GF-D8 (cell line): ENCODE results near the gene HEMK1.

Experiments used
- DNase-seq: peaks from one replicate; lab custom pipeline; 2025; lab: John Stamatoyannopoulos, UW

Gene HEMK1

DNA sequence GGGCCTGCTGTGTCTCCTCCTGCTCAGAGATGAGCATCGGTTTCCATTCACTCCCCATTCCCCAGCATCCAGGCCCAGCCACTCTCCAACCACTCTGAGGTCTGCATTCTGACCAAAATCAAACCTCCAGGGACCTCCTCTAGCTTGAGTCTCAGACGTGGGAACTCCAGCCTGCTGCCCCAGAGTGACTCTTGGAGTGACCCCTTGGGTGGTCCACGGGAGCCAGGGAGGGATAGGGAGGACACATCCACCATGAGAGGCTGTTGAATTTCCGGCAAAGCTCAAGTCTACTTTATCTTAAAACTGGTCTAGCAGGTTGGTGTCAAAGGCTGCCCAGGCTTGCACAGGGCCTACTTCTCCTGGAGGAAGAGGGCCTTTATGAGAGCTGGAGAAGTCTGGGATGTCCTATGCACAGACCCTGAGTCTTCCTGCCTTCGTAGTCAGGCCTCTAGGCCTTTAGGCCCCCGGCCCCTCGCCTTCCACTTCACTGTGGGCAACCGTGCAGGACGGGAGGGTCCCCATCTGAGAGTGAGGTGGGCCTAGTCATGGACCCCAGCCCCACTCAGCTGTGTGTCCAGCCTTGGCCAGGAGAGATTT lies 33.4 kb downstream of the HEMK1 start:
- no peak for DNase-seq

DNA sequence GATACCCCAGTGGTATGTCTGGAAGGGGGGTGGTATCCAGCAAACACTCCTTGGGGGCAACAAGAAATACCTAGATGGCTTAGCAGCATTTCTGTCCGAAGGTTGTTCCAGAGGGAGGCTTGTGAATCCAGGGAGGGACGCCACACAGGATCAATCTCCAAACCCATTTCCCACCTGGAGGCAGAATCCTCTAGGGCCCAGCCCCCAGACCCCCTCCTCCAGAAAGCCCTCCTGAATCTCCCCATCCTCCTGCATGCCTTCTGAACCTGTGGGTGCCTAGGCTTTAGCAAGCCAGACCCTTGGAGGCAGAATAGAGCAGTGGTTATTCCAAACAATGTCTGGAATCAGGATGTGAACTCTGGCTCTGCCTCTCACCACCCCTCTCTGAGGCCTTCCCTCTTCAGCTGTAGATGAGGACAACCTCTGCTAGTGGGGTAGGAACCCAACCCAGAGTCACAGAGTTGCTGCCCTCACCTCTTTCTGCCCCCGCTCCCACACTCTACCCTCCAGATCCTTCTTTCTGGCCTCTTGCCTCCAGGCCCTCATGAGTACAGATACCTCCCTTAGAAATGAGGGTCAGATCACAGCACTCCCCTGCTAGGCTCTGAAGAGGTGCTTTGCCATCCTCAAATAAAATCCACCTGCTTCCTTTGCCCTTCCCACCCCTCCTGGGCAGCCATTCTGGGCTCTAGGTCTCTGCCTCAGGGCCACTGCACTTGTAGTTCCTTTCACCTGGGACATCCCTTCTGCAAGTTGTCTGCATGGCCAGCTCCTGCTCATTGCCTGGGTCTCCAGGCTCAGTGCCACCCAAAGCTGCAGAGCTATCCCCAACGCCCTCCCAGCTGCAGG lies 34.2 kb downstream of the HEMK1 start:
- DNase-seq = no peak

DNA sequence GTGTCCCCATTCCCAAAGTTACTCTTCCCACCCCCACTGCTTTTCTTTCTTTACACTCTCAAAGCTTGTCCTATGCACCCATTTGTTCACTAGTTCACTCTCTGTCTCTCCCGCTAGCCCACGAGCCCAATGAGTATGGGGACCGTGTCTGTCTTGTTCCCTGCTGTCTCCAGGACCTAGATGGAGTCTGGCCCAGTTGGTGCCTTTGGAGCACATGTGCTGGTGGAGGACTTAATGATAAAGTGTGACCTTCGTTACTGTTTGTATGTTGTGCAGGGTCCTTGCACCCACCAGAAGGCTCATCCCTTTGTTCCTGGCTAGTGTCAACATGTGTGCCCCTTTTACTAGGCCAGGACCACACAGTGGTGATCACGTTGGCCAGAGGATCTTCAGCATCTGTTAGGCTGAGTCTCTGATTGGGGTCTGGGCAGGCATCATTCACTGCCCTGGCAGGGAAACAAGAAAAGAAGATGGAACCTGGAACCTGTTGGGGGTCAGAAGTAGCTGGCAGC lies 34.8 kb downstream of the HEMK1 start:
- DNase-seq = no peak

DNA sequence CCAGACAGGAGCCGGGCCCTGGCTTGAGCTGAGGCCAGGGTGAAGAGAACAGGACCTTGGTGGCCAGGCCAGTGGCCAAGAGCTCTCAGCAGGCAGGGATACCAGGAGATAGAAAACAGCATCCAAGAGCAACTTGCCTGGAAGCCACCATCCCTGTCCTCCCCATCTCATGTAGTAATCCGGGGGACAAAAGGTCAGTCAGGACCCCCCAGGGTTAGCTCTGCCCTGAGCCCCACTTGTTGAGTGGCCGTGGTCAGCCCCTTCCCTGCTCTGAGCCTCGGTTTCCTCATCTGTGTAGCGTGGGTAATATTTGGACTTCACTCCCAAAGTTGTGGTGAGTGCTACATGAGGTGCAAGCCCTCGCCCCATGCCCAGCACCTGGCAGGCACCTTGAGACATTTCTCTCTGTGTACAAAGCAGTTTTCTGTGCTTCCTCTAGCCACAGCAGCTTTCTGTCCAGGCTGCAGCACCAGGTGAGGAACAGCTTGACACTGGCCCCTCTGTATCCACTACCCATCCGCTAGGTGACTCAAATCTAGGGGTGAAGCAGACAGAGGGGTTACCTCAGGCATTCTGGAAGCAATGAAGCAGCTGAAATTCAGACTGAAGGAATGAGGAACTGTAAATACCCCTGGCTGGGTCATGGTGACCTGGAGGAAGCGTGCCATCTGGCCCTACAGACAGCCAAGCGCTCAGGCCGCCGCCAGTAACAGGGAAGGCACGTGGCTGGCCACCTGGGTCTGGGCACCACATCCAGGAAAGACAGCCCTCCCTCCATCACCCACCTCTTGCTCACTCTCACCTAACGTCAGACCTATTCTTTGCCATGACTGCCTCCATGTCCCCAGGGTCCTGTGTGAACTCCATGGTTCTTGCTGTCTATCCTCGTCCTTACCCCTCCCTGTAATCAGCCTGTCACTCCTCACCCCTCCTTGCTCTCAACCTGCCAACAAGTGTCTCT lies 35.6 kb downstream of the HEMK1 start:
- DNase-seq = peak; percentile 64

DNA sequence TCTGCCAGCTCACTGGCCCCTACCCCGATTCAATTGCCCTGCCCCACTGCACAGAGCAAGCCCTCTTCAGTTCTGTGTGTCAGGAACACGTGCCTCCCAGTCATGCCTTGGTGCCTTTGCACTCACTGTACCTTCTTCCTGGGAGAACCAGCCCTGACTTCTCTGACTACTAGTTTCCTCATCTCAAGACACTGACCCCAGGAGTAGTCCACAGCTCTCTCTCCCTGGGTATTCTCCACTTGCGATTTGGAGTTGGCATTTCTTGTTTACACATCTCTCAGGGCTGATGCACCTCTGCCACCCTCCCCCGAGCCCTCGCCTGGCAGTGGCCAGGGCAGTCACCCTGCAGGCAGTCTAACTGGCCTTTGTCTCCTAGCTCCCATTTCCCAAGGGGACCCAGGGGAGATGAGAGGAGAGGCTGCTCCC lies 36.6 kb downstream of the HEMK1 start:
- peak; percentile 32 for DNase-seq

DNA sequence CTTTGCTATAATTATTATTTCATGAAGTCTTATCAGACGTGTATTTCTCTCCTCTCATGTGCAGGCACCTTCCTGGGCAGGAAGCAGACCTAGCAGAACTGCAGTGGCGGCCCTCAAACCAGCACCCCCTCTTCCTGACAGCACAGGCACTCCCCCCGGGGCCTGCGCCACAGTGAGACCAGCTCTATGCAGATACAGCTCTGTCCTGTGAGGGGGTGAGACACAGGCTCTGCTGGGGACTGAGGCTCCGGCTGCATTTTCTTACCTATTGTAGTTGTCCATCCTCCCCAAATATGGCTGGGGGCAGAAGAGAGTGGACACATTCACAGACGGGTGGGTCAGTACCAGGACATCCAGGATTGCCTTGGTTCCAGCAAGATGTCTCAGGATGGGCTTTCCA lies 37.3 kb downstream of the HEMK1 start:
- no peak for DNase-seq

DNA sequence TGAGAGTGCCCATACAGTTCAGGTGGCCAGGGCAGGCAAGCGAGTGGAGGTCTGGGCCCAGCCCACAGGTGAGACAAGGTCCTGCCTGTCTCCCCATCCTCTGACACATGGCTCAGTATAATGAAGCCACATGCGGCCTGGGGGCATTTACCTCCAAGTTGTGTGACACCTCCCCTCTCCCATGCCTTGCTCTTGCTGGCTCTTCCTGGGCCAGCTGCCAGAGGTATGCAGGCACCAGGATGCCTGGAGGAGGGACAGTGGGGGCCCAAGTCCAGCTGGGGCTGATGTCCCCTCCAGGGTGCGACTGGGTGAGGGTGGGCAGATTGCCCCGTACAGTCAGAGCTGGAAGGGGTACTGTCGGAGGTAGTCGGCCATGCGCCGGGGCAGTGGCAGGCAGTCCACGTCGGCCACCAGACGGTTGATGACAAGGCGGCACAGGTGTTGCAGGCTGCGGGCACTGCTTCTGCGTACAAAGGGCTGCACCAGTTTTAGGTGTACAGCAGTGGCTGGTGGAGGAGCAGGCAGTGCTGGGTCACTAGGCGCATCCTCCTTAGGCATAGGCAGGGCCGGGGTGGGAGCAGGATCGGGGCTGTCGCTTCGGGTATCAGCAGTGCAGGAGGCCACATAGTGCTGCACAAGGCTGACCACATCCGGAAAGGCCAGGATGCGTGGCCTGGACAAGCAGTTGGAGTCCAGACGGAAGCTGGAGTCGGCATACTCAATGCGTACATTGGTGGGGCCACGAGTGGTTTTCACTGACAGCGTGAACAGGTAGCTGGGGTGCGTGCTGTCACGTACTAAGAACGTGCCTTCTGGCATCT lies 38.2 kb downstream of the HEMK1 start:
- DNase-seq = no peak

DNA sequence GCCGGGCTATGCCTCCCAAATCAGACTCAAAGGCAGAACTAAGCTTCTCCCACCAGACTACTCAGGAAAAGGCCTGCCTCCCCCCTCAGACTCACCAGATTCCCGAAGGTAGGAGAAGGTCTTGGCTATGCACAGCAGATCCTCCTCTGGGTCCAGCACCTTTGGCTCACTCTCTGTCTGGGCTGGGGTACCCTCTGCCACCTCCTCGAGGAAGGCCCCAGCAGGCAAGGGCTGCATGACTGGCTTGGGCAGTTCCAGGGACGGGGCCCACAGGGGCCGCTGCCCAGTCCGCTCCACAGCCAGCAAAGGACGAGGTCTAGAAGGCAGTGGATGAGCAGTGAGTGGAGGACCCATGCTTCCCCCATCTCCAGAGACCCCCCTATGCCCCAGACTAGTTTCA lies 39.0 kb downstream of the HEMK1 start:
- DNase-seq = no peak

DNA sequence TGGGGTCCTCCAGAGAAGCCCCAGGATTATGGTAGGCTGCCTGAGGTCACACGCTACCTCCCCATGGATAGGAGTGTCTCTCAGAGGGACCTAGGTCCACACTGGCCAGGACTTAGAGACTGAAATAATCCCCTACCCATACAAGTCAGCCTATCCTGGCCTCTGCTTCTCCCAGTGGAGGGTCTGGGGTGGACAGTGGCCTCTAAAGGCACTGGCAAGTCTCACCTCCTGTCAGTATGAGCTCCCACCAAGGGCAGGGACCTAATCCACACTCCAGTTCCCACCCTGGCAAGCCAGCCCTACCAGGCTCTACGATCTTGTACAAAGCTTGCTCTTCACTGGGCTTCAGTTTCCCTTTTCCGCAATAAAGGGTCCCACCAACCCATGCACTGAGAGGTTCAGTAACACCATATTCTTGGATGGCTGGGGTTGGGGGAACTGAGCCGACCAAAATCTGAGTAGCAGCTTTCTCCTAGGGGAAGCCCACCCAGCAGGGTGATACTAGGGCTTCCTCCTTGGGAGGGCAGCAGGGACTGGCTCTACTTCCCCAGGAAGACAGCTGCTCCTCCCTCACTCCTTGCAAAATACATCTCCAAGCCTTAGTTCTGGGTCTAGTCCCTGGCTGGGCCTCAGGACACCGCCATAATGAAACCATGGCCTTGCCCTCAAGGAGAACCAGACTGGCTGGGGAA lies 39.9 kb downstream of the HEMK1 start:
- peak; percentile 33 for DNase-seq

DNA sequence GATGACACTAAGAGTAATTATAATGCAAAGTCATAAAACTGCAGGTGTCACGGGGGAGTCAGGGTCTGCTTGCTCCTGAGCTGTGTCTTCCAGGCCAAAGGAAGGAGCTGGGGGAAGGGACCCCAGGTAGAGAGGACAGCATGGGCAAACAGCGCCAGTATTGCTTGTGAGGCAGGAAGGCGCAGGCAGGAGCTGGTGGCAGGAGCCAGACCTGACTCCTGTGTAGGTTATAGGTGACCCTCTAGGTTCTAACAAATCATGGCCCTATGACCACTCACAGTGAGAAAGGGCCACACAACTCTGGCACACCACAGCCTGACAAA lies 40.4 kb downstream of the HEMK1 start:
- DNase-seq = no peak

DNA sequence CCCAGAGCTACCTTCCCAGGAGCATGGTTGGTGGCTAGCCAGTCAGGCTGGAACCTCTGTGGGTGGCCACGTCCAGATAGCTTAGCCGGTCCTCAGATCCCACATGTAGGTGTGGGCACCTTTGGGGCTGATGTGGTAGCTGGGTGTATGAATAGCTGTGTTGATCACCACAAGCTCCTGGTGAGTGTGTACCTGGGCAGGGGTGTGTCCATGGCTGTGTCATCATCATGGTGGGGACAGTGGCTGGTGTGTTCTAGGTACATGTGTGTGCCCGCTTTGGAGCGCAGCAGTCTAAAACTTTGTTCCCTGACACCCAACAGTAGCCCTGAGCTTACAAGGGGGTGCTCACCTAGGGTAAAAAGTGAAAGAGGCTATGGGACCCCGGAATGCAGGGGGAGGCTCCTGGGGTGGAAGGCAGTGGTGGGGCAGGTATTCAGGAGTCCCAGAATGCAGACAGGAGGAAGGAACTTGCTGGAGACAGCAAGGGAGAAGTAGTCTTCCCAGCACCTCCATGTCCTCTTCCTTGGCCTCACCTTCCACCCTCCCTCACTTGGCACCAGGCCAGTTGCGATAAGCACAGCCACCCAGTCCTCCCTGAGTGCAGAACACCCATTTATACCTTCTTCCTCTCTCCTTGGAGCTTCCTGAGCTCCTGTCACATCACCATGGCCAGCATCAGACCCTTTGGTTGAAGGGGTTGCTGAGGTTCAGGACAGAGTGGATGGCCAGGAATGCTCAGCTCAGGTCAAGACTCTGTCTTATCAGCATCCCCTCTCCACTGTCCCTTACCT lies 41.1 kb downstream of the HEMK1 start:
- DNase-seq = no peak

DNA sequence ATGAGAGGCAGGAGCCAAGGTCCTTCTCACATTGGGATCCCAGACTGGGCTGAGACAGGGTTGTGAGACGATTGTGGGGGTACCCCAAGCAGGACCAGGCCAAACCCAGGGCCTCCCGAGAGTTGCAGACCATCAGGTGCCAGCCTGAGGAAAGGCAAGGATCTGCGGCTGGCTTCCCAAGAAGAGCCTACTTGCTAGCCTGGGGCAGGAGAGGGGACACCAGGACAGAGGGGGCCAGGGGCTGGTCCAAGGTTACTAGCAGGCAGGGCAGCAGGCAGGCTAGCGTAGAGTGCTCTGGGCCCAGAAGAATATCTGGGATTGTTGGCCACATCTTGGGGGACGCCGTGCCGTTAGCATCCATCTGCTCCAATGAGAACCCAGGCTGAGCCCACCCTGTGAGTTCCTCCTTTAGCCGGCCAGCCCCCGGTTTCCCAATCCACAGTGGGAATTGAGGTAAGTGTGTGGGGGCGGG lies 41.7 kb downstream of the HEMK1 start:
- DNase-seq = no peak

DNA sequence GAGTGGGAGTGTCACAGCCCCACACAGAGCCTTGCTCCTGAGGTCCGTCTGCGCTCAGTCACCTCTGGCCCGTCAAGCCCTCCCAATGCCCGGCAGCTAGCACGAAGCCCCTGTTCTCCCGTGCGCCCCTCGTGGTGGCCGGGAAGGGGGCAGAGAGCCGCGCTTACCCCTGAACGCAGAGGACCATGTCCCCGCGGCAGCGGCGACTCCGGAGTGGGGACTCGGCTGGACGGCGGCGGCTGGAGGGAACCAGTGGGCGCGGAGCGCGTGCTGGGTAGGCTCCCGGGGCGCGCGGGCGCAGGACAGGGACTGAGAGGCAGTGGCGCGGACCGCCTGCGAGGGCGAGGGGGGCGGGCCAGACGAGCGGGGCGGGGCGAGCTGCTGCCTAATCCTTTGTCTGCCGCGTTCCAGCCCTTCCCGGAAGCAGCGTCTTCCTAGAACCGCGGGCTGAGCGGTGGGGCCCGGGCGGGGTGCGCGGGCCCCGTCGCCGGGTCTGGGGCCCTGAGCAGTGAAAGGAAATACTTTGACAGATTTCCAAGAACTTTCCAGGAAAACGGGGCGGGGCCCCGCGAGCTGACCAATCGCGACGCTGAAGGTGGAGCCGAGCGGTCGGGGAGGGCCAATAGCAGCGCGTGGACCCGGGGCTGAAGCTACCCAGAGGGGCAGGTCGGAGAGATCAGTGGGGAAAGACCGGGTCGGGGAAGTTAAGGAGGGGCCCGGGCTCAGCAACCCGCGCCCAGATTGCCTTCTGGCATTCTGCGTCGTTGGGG lies 42.3 kb downstream of the HEMK1 start, which contains the start of gene CISH:
Gene CISH (minus strand): TSS at position 311 of the 770 bp plus-strand sequence. CDS start 124 bp downstream, at position 187.
- peak; percentile 97 for DNase-seq

DNA sequence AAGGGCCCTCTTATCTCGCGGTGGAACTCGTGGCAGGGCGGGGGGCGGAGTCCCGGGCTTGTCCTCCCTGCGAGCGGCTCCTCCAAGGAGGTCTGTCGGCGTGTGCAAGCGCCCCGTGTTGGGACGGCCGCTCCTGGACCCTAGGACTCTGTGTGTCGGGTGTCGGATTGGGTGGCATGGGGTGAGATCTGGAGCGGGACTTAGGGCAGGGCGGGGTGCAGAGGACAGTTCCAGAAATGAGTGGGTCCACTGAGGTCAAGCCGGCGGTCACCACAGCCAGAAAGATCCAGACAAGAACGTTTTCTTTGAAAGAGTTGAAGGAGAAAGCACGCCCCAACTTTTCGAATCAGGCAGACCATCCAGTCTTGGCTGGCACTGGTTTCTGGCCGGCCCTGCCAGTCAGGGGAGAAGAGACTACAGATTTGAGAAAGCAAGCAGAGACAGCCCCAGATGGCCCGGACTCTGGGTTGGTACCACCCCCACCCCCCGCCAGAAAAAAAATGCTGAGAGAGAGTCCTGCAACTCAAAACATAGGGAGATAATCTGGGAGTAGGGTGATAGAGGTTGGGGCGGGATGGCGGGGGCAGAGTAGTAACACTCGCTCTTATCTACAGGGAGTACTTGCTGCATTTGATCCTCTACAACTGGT lies 43.0 kb downstream of the HEMK1 start:
- no peak for DNase-seq

DNA sequence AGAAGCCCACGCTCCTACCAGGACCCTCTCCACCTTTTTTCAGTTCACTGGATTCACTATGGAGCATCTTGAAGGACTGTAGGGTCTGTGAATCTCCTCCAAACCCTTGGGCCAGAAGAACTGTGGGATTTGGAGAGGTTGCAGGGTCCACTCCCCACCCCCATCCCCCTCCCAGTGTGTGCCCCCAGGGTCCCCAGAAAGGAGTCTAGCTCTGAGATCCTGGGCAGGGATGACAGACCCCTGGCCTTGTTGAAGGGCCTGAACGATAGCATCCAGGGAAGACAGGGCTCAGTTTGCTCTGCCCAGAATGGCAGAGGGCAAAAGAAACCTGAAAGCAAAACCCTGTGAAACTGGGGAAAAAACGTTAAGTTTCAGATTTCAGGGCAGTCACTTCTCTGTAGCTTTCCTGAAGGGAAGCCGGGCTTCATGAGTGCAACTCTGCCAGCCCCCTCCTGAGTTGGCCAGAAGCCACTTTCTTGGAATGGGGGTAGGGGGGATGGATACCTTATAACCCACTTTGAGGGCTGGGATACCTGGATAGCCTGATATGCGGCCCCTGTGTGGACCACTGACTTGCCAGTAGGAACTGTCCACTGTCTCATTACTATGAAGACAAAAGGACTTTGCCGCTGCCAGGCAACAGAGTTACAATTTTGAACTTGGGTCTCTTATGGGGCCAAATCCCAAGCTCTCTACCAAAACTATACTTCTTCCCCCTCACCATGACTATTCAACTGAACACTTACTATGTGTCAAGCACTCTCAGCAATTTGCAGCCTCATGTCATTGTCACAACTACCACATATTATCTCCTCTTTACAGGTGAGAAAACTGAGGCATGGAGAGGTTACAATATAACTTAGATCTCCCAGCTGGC lies 43.9 kb downstream of the HEMK1 start:
- no peak for DNase-seq

DNA sequence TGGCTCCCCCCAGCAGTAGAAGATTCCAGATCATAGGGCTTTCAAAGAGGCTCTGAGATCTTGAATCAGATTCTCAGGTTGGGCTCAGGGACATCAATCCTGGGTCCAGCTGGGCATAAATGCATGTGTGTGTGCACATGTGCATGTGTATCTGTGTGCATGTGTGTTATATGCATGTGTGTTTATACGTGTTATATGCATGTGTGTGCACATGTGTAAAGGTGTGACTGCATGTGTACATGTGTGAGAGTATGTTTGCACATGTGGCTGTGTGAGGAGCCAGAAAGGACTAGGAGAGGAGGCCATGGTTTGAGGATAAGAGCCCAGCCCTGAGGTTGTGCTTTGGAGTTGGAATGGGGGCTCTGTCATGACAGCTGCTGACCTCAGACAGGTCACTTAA lies 45.9 kb downstream of the HEMK1 start:
- no peak for DNase-seq

DNA sequence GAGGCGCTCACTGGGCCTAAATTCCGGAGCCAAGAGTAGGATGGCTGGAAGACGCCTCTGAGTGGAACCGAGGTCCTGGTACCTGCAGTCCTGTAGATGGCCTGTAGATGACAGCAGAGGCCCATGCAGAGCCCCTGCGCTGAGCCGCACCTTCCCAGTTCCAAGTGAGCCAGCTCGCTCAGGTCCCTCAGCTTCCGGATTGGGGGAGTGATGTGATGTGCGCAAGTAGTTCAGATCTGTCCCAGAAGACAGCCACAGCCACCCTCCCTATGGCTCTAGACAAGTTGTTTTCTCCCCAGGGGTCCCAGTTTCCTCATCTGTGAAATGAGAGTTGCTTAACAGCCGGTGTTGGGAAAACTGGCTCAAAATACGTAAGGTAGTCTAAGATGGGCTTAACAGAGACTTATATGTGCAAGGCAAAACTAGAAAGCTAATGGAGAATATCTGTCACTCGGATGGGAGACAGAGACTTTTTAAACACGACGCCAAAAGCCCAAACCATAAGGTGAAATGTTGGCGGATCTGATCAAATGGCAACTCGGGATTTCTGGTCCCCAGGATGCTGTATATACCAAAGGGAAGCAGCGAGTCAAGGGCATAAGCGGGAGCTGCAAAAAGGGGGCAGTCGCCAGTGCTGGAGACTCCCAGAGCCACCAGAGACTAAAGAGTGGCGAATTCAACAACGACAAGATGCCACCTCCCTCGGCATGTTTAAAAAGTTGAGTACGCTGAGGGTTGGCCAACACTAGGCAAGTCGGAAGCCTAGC lies 46.9 kb downstream of the HEMK1 start:
- peak; percentile 57 for DNase-seq
